NCI-H526 treated with DMSO at 0.1 percent for 48 hours (cell line): ENCODE measurements around the gene ATP1B4.

ENCODE experiments used
- DNase-seq: peaks from one replicate; lab custom pipeline; 2025; lab: John Stamatoyannopoulos, UW

ATP1B4 gene

GRCh38 chrX:120377179-120377578 lies 15.3 kb downstream of the ATP1B4 start:
- no peak for DNase-seq

- DNase-seq, result no peak
Observed at GRCh38 chrX:120377715-120378114, 15.8 kb downstream of the ATP1B4 start.

- DNase-seq, result no peak
Observed at GRCh38 chrX:120378570-120378969, 16.7 kb downstream of the ATP1B4 start.

- DNase-seq, result no peak
Observed at GRCh38 chrX:120379937-120380681, 18.2 kb downstream of the ATP1B4 start.

GRCh38 chrX:120380699-120381098 lies 18.8 kb downstream of the ATP1B4 start:
- peak; percentile 2 for DNase-seq

- no peak for DNase-seq
Observed at GRCh38 chrX:120401301-120401700, 39.4 kb downstream of the ATP1B4 start.

- no peak for DNase-seq
Observed at GRCh38 chrX:120402369-120402768, 40.5 kb downstream of the ATP1B4 start.

- DNase-seq, result no peak
Observed at GRCh38 chrX:120406638-120407037, 44.7 kb downstream of the ATP1B4 start.

- DNase-seq, result no peak
Observed at GRCh38 chrX:120408168-120408567, 46.3 kb downstream of the ATP1B4 start.

- DNase-seq, result no peak
Observed at GRCh38 chrX:120419463-120419862, 57.6 kb downstream of the ATP1B4 start.

- DNase-seq, result no peak
Observed at GRCh38 chrX:120426599-120426998, 64.7 kb downstream of the ATP1B4 start.

GRCh38 chrX:120428309-120428708 lies 66.4 kb downstream of the ATP1B4 start:
- DNase-seq, result no peak

- DNase-seq, result no peak
Observed at GRCh38 chrX:120429776-120430540, 68.1 kb downstream of the ATP1B4 start.
